ENCODE data around the gene JAKMIP2.

DNA sequence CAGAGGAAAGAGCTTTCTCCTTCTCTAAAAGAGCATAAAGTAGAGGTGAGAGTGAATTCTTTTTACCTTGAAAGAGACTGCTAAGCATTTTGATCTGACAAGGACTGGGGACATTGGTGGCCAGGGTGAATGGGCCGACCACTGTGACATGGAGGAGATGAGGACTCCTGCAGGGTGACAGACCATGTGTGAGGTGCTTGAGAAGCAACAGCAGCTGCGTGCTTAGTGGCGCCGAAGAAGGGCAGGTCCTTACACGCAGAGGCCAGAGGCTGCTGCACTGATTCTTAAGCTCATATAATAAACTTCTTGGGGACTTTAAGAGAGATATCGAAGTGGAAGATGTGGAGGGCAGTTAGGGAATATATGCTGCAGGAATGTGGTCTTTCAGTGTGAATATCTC, 8.7 kb upstream of the JAKMIP2 start:
- TF ChIP-seq, protein P1, sequence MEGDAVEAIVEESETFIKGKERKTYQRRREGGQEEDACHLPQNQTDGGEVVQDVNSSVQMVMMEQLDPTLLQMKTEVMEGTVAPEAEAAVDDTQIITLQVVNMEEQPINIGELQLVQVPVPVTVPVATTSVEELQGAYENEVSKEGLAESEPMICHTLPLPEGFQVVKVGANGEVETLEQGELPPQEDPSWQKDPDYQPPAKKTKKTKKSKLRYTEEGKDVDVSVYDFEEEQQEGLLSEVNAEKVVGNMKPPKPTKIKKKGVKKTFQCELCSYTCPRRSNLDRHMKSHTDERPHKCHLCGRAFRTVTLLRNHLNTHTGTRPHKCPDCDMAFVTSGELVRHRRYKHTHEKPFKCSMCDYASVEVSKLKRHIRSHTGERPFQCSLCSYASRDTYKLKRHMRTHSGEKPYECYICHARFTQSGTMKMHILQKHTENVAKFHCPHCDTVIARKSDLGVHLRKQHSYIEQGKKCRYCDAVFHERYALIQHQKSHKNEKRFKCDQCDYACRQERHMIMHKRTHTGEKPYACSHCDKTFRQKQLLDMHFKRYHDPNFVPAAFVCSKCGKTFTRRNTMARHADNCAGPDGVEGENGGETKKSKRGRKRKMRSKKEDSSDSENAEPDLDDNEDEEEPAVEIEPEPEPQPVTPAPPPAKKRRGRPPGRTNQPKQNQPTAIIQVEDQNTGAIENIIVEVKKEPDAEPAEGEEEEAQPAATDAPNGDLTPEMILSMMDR (IDR thresholded peaks at IDR 0.05): no peak
- no peak for TF ChIP-seq EP300 (IDR thresholded peaks at IDR 0.05)
- no peak for TF ChIP-seq POLR2A (IDR thresholded peaks at IDR 0.05)
- TF ChIP-seq POLR2AphosphoS5 (IDR thresholded peaks at IDR 0.05): no peak
